Measurements from ENCODE around the gene GUCY1A2.

DNA sequence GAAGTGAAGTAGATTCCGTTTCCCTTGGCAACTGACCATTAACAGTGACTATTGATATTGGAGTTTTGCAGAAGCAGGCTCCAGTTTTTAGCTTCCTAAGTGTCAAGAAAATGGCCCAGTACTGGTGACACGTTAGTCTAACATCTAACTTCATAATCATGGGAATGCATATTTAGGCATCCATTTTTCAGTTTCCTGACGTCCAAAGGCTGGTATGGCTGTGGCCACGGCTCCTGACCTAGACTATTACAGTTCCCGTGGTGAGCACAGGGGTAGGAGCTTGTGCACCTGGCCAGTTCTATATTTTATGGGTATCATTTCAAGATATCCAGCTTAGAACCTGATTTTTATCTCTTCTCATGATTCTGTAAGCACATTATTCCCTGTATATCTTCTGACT lies 323.8 kb downstream of the GUCY1A2 start:
- TF ChIP-seq, protein P1, sequence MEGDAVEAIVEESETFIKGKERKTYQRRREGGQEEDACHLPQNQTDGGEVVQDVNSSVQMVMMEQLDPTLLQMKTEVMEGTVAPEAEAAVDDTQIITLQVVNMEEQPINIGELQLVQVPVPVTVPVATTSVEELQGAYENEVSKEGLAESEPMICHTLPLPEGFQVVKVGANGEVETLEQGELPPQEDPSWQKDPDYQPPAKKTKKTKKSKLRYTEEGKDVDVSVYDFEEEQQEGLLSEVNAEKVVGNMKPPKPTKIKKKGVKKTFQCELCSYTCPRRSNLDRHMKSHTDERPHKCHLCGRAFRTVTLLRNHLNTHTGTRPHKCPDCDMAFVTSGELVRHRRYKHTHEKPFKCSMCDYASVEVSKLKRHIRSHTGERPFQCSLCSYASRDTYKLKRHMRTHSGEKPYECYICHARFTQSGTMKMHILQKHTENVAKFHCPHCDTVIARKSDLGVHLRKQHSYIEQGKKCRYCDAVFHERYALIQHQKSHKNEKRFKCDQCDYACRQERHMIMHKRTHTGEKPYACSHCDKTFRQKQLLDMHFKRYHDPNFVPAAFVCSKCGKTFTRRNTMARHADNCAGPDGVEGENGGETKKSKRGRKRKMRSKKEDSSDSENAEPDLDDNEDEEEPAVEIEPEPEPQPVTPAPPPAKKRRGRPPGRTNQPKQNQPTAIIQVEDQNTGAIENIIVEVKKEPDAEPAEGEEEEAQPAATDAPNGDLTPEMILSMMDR (IDR thresholded peaks at IDR 0.05 in 4 of 5, conservative IDR thresholded peaks at IDR 0.05 in 1 of 5), result no peak
- no peak for TF ChIP-seq POLR2A (IDR thresholded peaks at IDR 0.05)
